ENCODE measurements around the gene CA5A.
A peak's percentile ranks its signal among the peaks of the same experiment; 100 is the strongest.

The CA5A gene

DNA sequence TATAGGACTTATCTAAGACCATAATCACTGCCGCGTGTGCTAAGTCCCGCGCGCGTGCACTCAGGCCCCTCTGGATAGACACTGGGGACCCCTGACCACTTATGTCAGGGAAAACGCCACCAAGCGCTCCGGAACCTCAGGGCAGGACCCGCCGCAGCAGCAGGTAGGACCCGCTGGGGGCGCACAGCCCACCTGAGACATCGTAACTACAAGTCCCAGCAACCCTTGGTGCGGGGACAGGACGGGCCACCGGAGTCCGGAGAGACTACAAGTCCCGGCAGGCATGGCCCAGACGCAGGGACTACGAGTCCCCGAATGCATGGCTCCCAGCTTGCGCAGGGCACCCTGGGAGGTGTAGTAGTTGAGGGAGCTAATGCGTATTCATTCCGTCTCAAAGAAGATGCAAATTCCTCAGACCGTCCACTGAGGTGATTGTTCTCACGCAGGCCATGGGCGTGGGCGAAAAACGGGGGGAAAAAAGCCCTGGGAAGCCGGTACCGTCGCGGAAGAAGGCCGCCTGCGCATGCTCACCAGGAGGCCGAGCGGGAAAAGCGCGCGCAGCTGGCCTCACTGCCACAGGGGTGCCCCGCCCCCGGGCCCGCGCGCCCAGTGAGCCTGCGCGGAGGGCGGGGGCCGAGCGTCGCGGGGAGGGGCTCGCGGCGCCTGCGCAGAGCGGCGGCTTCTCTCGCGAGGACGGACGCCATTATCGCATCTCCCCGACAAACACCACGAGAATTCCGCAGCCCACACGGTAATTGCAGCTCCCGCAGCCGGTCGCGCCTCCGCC, 14.6 kb upstream of the CA5A start, which contains the start of gene BANP:
Gene BANP (plus strand): TSS at position 670 of the 787 bp plus-strand sequence. CDS start 23,682 bp downstream, outside the sequence.
- Histone ChIP-seq H3K4me3 (ENCODE audit: low read depth, low read length) (peak within 1 kb of the TSS; percentile 81), H3K27me3 (no peaks in the 10 kb centered on the region), H3K4me1 (peaks cover 4% of the 10 kb centered on the region), H3K36me3 (peaks cover 4% of the 10 kb centered on the region), H3K9me3 (no peaks in the 10 kb centered on the region)
- TF ChIP-seq CTCF (IDR thresholded peaks at IDR 0.05; ENCODE audit: low read depth, low read length): peak; percentile 61
- peak; percentile 99 for DNase-seq

- Histone ChIP-seq H3K4me1 (peaks cover 7% of the 10 kb centered on the region), H3K9me3 (no peaks in the 10 kb centered on the region), H3K4me3 (ENCODE audit: low read depth, low read length) (no peak overlapping the region), H3K36me3 (peaks cover 4% of the 10 kb centered on the region), H3K27me3 (no peaks in the 10 kb centered on the region)
- no peak for TF ChIP-seq CTCF (IDR thresholded peaks at IDR 0.05; ENCODE audit: low read depth, low read length)
- no peak for DNase-seq
These were observed 12.9 kb upstream of the CA5A start for GRCh38 chr16:87949071-87949744.

GRCh38 chr16:87948735-87949070, 12.4 kb upstream of the CA5A start:
- no peak for TF ChIP-seq CTCF (IDR thresholded peaks at IDR 0.05; ENCODE audit: low read depth, low read length)
- DNase-seq: no peak
- Histone ChIP-seq H3K4me1 (peaks cover 7% of the 10 kb centered on the region), H3K36me3 (peaks cover 4% of the 10 kb centered on the region), H3K27me3 (no peaks in the 10 kb centered on the region), H3K9me3 (no peaks in the 10 kb centered on the region), H3K4me3 (ENCODE audit: low read depth, low read length) (no peak overlapping the region)

- DNase-seq: no peak
- Histone ChIP-seq H3K4me3 (ENCODE audit: low read depth, low read length) (no peak overlapping the region), H3K27me3 (no peaks in the 10 kb centered on the region), H3K36me3 (no peaks in the 10 kb centered on the region), H3K4me1 (peaks cover 7% of the 10 kb centered on the region), H3K9me3 (no peaks in the 10 kb centered on the region)
- TF ChIP-seq CTCF (IDR thresholded peaks at IDR 0.05; ENCODE audit: low read depth, low read length): no peak
These were observed 11.8 kb upstream of the CA5A start for GRCh38 chr16:87948119-87948545.

GRCh38 chr16:87947356-87948118, 11.2 kb upstream of the CA5A start:
- Histone ChIP-seq H3K4me3 (ENCODE audit: low read depth, low read length) (no peak overlapping the region), H3K36me3 (no peaks in the 10 kb centered on the region), H3K4me1 (peaks cover 7% of the 10 kb centered on the region), H3K9me3 (no peaks in the 10 kb centered on the region), H3K27me3 (no peaks in the 10 kb centered on the region)
- TF ChIP-seq CTCF (IDR thresholded peaks at IDR 0.05; ENCODE audit: low read depth, low read length): no peak
- no peak for DNase-seq

Data from BE2C (cell line).